ENCODE measurements around the gene PPP1R13B. TPM values are rescaled to one million over a fixed set of nuclear protein-coding genes. Genes with fewer than 3 reads are reported as not detected.
A peak's percentile ranks its signal among the peaks of the same experiment; 100 is the strongest.

PPP1R13B gene
- total RNA-seq, 1 donor from 2014 or later, result 2.5 TPM

DNA sequence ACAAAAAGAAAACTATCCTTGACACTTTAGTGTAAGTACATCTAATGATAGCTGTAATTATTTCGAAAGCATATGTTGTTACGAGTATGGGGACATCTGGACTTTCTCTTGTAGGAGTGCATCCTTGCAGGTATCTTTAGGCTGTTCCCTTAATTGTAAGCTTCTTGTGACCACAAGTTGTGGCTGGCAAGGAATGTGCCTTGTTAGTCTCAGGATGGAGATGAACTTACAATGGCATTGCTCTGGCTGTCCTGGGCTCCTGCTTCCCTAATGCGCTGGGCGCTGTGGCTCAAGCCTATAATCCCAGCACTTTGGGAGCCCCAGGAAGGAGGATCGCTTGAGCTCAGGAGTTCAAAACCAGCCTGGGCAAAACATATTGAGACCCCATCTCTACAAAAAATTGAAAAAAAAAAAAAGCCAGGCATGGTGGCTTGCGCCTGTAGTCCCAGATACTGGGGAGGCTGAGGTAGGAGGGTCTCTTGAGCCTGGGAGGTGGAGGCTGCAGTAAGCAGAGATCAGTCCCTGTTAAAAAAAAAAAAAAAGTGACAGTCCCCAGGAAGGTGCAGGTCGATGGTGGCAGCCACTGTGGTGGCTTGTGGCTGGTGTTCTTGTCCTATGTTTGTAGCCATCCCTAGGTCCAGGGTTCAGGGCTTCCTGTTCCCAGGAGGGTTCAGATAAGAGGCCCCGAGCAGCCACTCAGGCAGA, 23.7 kb upstream of the PPP1R13B start:
- H3K9me3 Mint-ChIP-seq, result peaks cover 2% of the 10 kb centered on the region
- no peaks in the 10 kb centered on the region for H4K20me1 ChIP-seq (ENCODE audit: low read depth)
- no peaks in the 10 kb centered on the region for H3K9me3 ChIP-seq (ENCODE audit: low read depth)
- H3K27ac Mint-ChIP-seq, result no peak overlapping the region
- TF ChIP-seq CTCF (IDR thresholded peaks at IDR 0.05) (no peak), EZH2phosphoT487 (IDR thresholded peaks at IDR 0.05) (no peak), EZH2 (IDR thresholded peaks at IDR 0.05) (no peak)
- peak overlapping the region; percentile 78 for H2AFZ ChIP-seq (replicated peaks)
- H3K4me2 ChIP-seq, result no peak overlapping the region
- H3K36me3 Mint-ChIP-seq, result no peaks in the 10 kb centered on the region
- H3K36me3 ChIP-seq, result no peaks in the 10 kb centered on the region
- no peaks in the 10 kb centered on the region for H3K79me2 ChIP-seq (ENCODE audit: low read depth)
- H3K4me3 Mint-ChIP-seq, result no peak overlapping the region
- peaks cover 10% of the 10 kb centered on the region for H3K4me1 Mint-ChIP-seq
- H3K27me3 Mint-ChIP-seq (ENCODE audit: insufficient read depth, low read depth), result peaks cover 12% of the 10 kb centered on the region
- no peak overlapping the region for H3K9ac ChIP-seq
- no peak for DNase-seq (ENCODE audit: low spot score)
- peaks cover 12% of the 10 kb centered on the region for H3F3A ChIP-seq (ENCODE audit: low read depth)
- H3K4me1 ChIP-seq, result peaks cover 7% of the 10 kb centered on the region
- H3K27me3 ChIP-seq, result no peaks in the 10 kb centered on the region
- no peak overlapping the region for H3K4me3 ChIP-seq
- no peak overlapping the region for H3K27ac ChIP-seq

DNA sequence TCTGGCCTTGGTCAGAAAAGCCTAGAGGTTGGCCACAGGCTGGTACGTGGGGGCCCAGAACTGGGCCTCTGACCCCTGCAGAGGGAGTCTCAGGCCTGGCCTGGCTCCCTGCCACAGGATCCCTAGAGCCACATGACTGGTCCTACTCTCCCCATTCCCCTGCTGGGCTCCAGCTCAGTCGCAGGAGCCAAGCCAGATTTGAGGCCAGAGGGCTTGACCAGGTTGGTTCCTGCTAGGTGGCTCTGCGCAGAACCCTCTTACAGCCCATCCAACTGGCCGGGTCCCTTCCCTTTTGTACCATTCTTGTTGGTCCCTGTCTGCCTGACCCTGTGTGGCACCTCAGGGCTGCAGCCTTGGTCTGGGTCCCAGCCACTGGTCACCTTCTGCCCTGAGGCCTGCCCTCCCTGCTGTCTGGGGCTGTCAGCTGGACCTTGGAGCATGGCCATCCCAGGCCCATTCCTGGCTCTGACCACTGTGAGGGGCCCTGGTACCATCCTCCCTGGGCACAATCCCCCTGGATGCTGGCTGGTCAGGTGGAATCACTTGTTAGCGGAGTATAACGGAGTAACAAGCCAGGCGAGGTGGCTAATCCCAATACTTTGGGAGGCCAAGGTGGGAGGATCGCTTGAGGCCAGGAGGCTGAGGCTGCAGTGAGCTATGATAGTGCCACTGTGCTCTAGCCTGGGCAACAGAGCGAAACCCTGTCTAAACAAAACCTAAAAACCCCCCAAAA, 22.9 kb upstream of the PPP1R13B start:
- Mint-ChIP-seq H3K27ac (no peak overlapping the region), H3K4me1 (peaks cover 10% of the 10 kb centered on the region), H3K4me3 (no peak overlapping the region), H3K27me3 (ENCODE audit: insufficient read depth, low read depth) (peaks cover 12% of the 10 kb centered on the region), H3K9me3 (peaks cover 2% of the 10 kb centered on the region), H3K36me3 (no peaks in the 10 kb centered on the region)
- H3F3A ChIP-seq (ENCODE audit: low read depth), result peaks cover 12% of the 10 kb centered on the region
- H3K9me3 ChIP-seq (ENCODE audit: low read depth), result no peaks in the 10 kb centered on the region
- H3K4me1 ChIP-seq, result peaks cover 7% of the 10 kb centered on the region
- H2AFZ ChIP-seq (replicated peaks), result peak overlapping the region; percentile 50
- no peak overlapping the region for H3K9ac ChIP-seq
- no peak overlapping the region for H3K4me3 ChIP-seq
- no peaks in the 10 kb centered on the region for H4K20me1 ChIP-seq (ENCODE audit: low read depth)
- no peak overlapping the region for H3K27ac ChIP-seq
- H3K79me2 ChIP-seq (ENCODE audit: low read depth), result no peaks in the 10 kb centered on the region
- no peak overlapping the region for H3K4me2 ChIP-seq
- no peaks in the 10 kb centered on the region for H3K36me3 ChIP-seq
- TF ChIP-seq EZH2 (IDR thresholded peaks at IDR 0.05), result no peak
- DNase-seq (ENCODE audit: low spot score), result no peak
- H3K27me3 ChIP-seq, result no peaks in the 10 kb centered on the region

GRCh38 chr14:103869406-103870143, 22.2 kb upstream of the PPP1R13B start:
- H2AFZ ChIP-seq (replicated peaks), result peak overlapping the region; percentile 50
- H3K9me3 ChIP-seq (ENCODE audit: low read depth), result no peaks in the 10 kb centered on the region
- no peaks in the 10 kb centered on the region for H3K27me3 ChIP-seq
- H3K9me3 Mint-ChIP-seq, result no peaks in the 10 kb centered on the region
- no peak overlapping the region for H3K4me3 ChIP-seq
- peaks cover 9% of the 10 kb centered on the region for H3K27me3 Mint-ChIP-seq (ENCODE audit: insufficient read depth, low read depth)
- H3K27ac ChIP-seq, result no peak overlapping the region
- no peak overlapping the region for H3K27ac Mint-ChIP-seq
- peaks cover 10% of the 10 kb centered on the region for H3K4me1 Mint-ChIP-seq
- DNase-seq (ENCODE audit: low spot score), result no peak
- H3K79me2 ChIP-seq (ENCODE audit: low read depth), result no peaks in the 10 kb centered on the region
- no peaks in the 10 kb centered on the region for H4K20me1 ChIP-seq (ENCODE audit: low read depth)
- no peaks in the 10 kb centered on the region for H3K36me3 Mint-ChIP-seq
- peaks cover 12% of the 10 kb centered on the region for H3F3A ChIP-seq (ENCODE audit: low read depth)
- no peak overlapping the region for H3K4me2 ChIP-seq
- H3K4me1 ChIP-seq, result peaks cover 7% of the 10 kb centered on the region
- no peaks in the 10 kb centered on the region for H3K36me3 ChIP-seq
- no peak overlapping the region for H3K9ac ChIP-seq
- TF ChIP-seq EZH2phosphoT487 (IDR thresholded peaks at IDR 0.05) (no peak), EZH2 (IDR thresholded peaks at IDR 0.05) (no peak), CTCF (IDR thresholded peaks at IDR 0.05) (no peak)
- no peak overlapping the region for H3K4me3 Mint-ChIP-seq
